ENCODE data around the gene ZMAT3.
"Not testable (repeated sequence)": the region's sequence is repeated elsewhere in the genome, so short reads cannot be mapped to it uniquely, and the experiment has no call there.

GRCh38 chr3:179054565-179054964 is 17.0 kb downstream of the ZMAT3 start:
- TF ChIP-seq, protein P1, sequence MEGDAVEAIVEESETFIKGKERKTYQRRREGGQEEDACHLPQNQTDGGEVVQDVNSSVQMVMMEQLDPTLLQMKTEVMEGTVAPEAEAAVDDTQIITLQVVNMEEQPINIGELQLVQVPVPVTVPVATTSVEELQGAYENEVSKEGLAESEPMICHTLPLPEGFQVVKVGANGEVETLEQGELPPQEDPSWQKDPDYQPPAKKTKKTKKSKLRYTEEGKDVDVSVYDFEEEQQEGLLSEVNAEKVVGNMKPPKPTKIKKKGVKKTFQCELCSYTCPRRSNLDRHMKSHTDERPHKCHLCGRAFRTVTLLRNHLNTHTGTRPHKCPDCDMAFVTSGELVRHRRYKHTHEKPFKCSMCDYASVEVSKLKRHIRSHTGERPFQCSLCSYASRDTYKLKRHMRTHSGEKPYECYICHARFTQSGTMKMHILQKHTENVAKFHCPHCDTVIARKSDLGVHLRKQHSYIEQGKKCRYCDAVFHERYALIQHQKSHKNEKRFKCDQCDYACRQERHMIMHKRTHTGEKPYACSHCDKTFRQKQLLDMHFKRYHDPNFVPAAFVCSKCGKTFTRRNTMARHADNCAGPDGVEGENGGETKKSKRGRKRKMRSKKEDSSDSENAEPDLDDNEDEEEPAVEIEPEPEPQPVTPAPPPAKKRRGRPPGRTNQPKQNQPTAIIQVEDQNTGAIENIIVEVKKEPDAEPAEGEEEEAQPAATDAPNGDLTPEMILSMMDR (IDR thresholded peaks at IDR 0.05; ENCODE audit: insufficient read depth, low read length), result not testable (repeated sequence)
- TF ChIP-seq GABPA, POLR2AphosphoS5 (IDR thresholded peaks at IDR 0.05; ENCODE audit: low read depth): not testable (repeated sequence)
